OCI-LY7 (cell line): ENCODE measurements around the gene COL11A2.

Experiments
- CTCF ChIP-seq: fragments of 200-600 bp; sonication (generic); conservative IDR thresholded peaks from 2 replicates; pipeline ENCODE4 v1.5.1; 2014; ENCODE audit warnings: mild to moderate bottlenecking, antibody characterized with exemption, low read length, moderate library complexity, mixed read lengths
- EZH2phosphoT487 ChIP-seq: fragments of 200-600 bp; sonication (generic); IDR thresholded peaks from 2 replicates; pipeline ENCODE4 v1.6.1; 2018; ENCODE audit warnings: low read depth, borderline replicate concordance, mild to moderate bottlenecking, mixed run types, antibody characterized with exemption, low read length, moderate library complexity, mixed read lengths

GRCh38 chr6:33128318-33128717 lies 63.9 kb downstream of the COL11A2 start:
- TF ChIP-seq CTCF (no peak), EZH2phosphoT487 (no peak)
